ENCODE measurements around the gene GSG1L. TPM values are rescaled to one million over a fixed set of nuclear protein-coding genes. Genes with fewer than 3 reads are reported as not detected.

Gene GSG1L
- total RNA-seq, 1 donor from 2014 or later = not detected

- no peak for DNase-seq (ENCODE audit: low read depth)
- Histone ChIP-seq H3K4me3 (ENCODE audit: low read depth, low read length) (no peak overlapping the region), H3K27me3 (ENCODE audit: control insufficient read depth, insufficient read depth, low read length) (peaks cover 7% of the 10 kb centered on the region), H3K36me3 (ENCODE audit: control insufficient read depth, insufficient read depth, low read length) (no peaks in the 10 kb centered on the region)
- TF ChIP-seq CTCF (IDR thresholded peaks at IDR 0.05; ENCODE audit: insufficient read depth, low read length, poor library complexity, severe bottlenecking) = no peak
Measured at GRCh38 chr16:27852116-27852515, 211.4 kb downstream of the GSG1L start.

- peaks cover 7% of the 10 kb centered on the region for H3K27me3 ChIP-seq (ENCODE audit: control insufficient read depth, insufficient read depth, low read length)
- no peak overlapping the region for H3K4me3 ChIP-seq (ENCODE audit: low read depth, low read length)
- no peak for DNase-seq (ENCODE audit: low read depth)
- H3K36me3 ChIP-seq (ENCODE audit: control insufficient read depth, insufficient read depth, low read length) = no peaks in the 10 kb centered on the region
- TF ChIP-seq CTCF (IDR thresholded peaks at IDR 0.05; ENCODE audit: insufficient read depth, low read length, poor library complexity, severe bottlenecking) = no peak
Measured at GRCh38 chr16:27851586-27851985, 211.9 kb downstream of the GSG1L start.

- DNase-seq (ENCODE audit: low read depth) = no peak
Measured at GRCh38 chr16:27849621-27850020, 213.9 kb downstream of the GSG1L start.

GRCh38 chr16:27847030-27847550, 216.4 kb downstream of the GSG1L start:
- H3K4me3 ChIP-seq (ENCODE audit: low read depth, low read length) = no peak overlapping the region
- no peaks in the 10 kb centered on the region for H3K36me3 ChIP-seq (ENCODE audit: control insufficient read depth, insufficient read depth, low read length)
- no peak for DNase-seq (ENCODE audit: low read depth)
- no peak for TF ChIP-seq CTCF (IDR thresholded peaks at IDR 0.05; ENCODE audit: insufficient read depth, low read length, poor library complexity, severe bottlenecking)
- H3K27me3 ChIP-seq (ENCODE audit: control insufficient read depth, insufficient read depth, low read length) = no peaks in the 10 kb centered on the region

More at GRCh38 chr16:27849621-27850020, 213.9 kb downstream of the GSG1L start:
- Histone ChIP-seq H3K36me3 (ENCODE audit: control insufficient read depth, insufficient read depth, low read length) (no peaks in the 10 kb centered on the region), H3K27me3 (ENCODE audit: control insufficient read depth, insufficient read depth, low read length) (peaks cover 7% of the 10 kb centered on the region), H3K4me3 (ENCODE audit: low read depth, low read length) (no peak overlapping the region)
- TF ChIP-seq CTCF (IDR thresholded peaks at IDR 0.05; ENCODE audit: insufficient read depth, low read length, poor library complexity, severe bottlenecking) = no peak

GRCh38 chr16:27844826-27845225, 218.7 kb downstream of the GSG1L start:
- no peak for TF ChIP-seq CTCF (IDR thresholded peaks at IDR 0.05; ENCODE audit: insufficient read depth, low read length, poor library complexity, severe bottlenecking)
- DNase-seq (ENCODE audit: low read depth) = no peak
- Histone ChIP-seq H3K4me3 (ENCODE audit: low read depth, low read length) (no peak overlapping the region), H3K36me3 (ENCODE audit: control insufficient read depth, insufficient read depth, low read length) (no peaks in the 10 kb centered on the region), H3K27me3 (ENCODE audit: control insufficient read depth, insufficient read depth, low read length) (no peaks in the 10 kb centered on the region)

- no peaks in the 10 kb centered on the region for H3K27me3 ChIP-seq (ENCODE audit: control insufficient read depth, insufficient read depth, low read length)
- no peak for TF ChIP-seq CTCF (IDR thresholded peaks at IDR 0.05; ENCODE audit: insufficient read depth, low read length, poor library complexity, severe bottlenecking)
- no peak for DNase-seq (ENCODE audit: low read depth)
Measured at GRCh38 chr16:27843800-27844199, 219.7 kb downstream of the GSG1L start.

More at GRCh38 chr16:27843800-27844199, 219.7 kb downstream of the GSG1L start:
- no peak overlapping the region for H3K4me3 ChIP-seq (ENCODE audit: low read depth, low read length)
- H3K36me3 ChIP-seq (ENCODE audit: control insufficient read depth, insufficient read depth, low read length) = no peaks in the 10 kb centered on the region

Measured in kidney epithelial cell (primary cell).